ENCODE data around the gene STAB2. TPM values are rescaled to one million over a fixed set of nuclear protein-coding genes. Genes with fewer than 3 reads are reported as not detected.
"Not testable (repeated sequence)": the region's sequence is repeated elsewhere in the genome, so short reads cannot be mapped to it uniquely, and the experiment has no call there.

The STAB2 gene
- total RNA-seq, 1 experiment from 2014 or later: not detected

GRCh38 chr12:103806803-103807202 is 219.7 kb downstream of the STAB2 start:
- DNase-seq (ENCODE audit: low read depth): peak; percentile 88

- no peak for DNase-seq (ENCODE audit: low read depth)
Observed at GRCh38 chr12:103807561-103808238, 220.6 kb downstream of the STAB2 start.

- DNase-seq (ENCODE audit: low read depth): no peak
Observed at GRCh38 chr12:103808239-103808880, 221.3 kb downstream of the STAB2 start.

- DNase-seq (ENCODE audit: low read depth): no peak
Observed at GRCh38 chr12:103809154-103809553, 222.1 kb downstream of the STAB2 start.

GRCh38 chr12:103809639-103810038 is 222.6 kb downstream of the STAB2 start:
- DNase-seq (ENCODE audit: low read depth): not testable (repeated sequence)

- DNase-seq (ENCODE audit: low read depth): no peak
Observed at GRCh38 chr12:103810111-103810510, 223.0 kb downstream of the STAB2 start.

- DNase-seq (ENCODE audit: low read depth): no peak
Observed at GRCh38 chr12:103811791-103812190, 224.7 kb downstream of the STAB2 start.

GRCh38 chr12:103812789-103813188 is 225.7 kb downstream of the STAB2 start:
- DNase-seq (ENCODE audit: low read depth): no peak

- no peak for DNase-seq (ENCODE audit: low read depth)
Observed at GRCh38 chr12:103813426-103813825, 226.4 kb downstream of the STAB2 start.

- DNase-seq (ENCODE audit: low read depth): no peak
Observed at GRCh38 chr12:103813949-103814348, 226.9 kb downstream of the STAB2 start.

GRCh38 chr12:103814436-103814835 is 227.4 kb downstream of the STAB2 start:
- peak; percentile 78 for DNase-seq (ENCODE audit: low read depth)

Other genes with a start within 250 kb of the STAB2 start
- gene C12orf42, start 91.3 kb upstream of the STAB2 start, total RNA-seq (2014; rRNA removed; shearing (Covaris generic)): not detected in 2 replicates

Measured in M059J (cell line).